Tibial nerve (tissue), 4 donors: ENCODE data around the gene FGD4. TPM values are rescaled to one million over a fixed set of nuclear protein-coding genes. Genes with fewer than 3 reads are reported as not detected.

Source experiments
- DNase-seq, 2 donors: peaks; one replicate each; pipeline ENCODE4 v3.0.0-alpha.2; 2019; ENCODE audit warnings: low spot score in 2 of 2
- H3K27ac ChIP-seq, 4 donors: fragments of 200-600 bp; sonication (generic) in 3 of 4; one replicate each; pipeline ENCODE4 v1.5.1; 2017 to 2019; ENCODE audit warnings: mild to moderate bottlenecking in 1 of 4
- H3K27me3 ChIP-seq, 2 donors: fragments of 200-600 bp; sonication (generic) in 1 of 2; one replicate each; pipeline versions ENCODE4 v1.5.1 to v1.6.0; 2017 to 2019
- H3K36me3 ChIP-seq, 3 donors: fragments of 200-600 bp; sonication (generic); one replicate each; pipeline ENCODE4 v1.5.1; 2018 to 2019
- H3K4me1 ChIP-seq, 4 donors: fragments of 200-600 bp; sonication (generic) in 3 of 4; one replicate each; pipeline ENCODE4 v1.5.1; 2017 to 2019
- H3K4me3 ChIP-seq, 4 donors: fragments of 200-600 bp; sonication (generic) in 3 of 4; one replicate each; pipeline ENCODE4 v1.5.1; 2017 to 2019; ENCODE audit warnings: mild to moderate bottlenecking in 1 of 4, moderate library complexity in 1 of 4
- H3K9me3 ChIP-seq, 4 donors: fragments of 200-600 bp; sonication (generic) in 3 of 4; one replicate each; pipeline ENCODE4 v1.5.1; 2017 to 2019
- CTCF ChIP-seq, 5 experiments: fragments of 200-600 bp in 3 of 5; fragments of 450-650 bp in 2 of 5; sonication (generic) in 3 of 5; IDR thresholded peaks; one replicate each; pipeline ENCODE4 v1.5.1; 2016 to 2019; ENCODE audit warnings: antibody characterized with exemption in 5 of 5, mild to moderate bottlenecking in 3 of 5, moderate library complexity in 2 of 5
- EP300 ChIP-seq, 2 donors: sonication (generic); formaldehyde crosslinking; IDR thresholded peaks; one replicate each; pipeline ENCODE4 v1.6.1; 2017; ENCODE audit warnings: antibody characterized with exemption in 2 of 2, mild to moderate bottlenecking in 1 of 2
- POLR2A ChIP-seq, 2 donors: fragments of 450-650 bp; IDR thresholded peaks; one replicate each; pipeline ENCODE4 v1.6.1; 2017; ENCODE audit warnings: antibody characterized with exemption in 2 of 2, mild to moderate bottlenecking in 2 of 2, moderate library complexity in 2 of 2
- WGBS, 2 donors: methylation state at CpG; one replicate each; pipeline ENCODE4 v1.1.5; 2018; 5-methylcytosine and 5-hydroxymethylcytosine counted together
- total RNA-seq, 4 donors: library from RNA; depleted of rRNA; stranded (reverse); fragments of >200 nt; gene quantifications; one replicate each; pipeline ENCODE4 v1.1.0, GENCODE V29; 2016

The FGD4 gene
- total RNA-seq, 4 donors from 2014 or later: 78.3 to 102 (median 84.2) TPM

DNA sequence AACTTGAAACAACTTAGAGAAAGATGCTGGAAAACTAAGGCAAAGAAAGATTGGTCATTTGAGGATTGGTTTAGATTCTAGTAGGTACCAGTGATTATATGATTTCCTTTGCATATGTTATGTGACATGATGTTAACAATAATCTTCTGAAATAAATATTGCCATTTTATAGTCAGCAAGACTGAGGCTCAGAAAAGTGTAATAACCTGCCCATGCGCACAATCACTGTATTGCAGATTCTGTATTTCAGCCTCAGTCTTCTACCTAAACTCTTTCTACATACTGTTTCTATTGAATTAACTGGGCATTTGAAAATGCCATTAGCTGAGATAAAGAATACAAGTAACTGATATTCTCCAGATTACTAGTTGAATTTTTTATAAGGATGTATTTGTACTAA is 61.3 kb downstream of the FGD4 start:
- Histone ChIP-seq H3K36me3 (no peaks in the 10 kb centered on the region), H3K4me1 (peaks cover 0 to 23% (median 13%) of the 10 kb centered on the region in 4 donors), H3K27ac (no peak overlapping the region), H3K4me3 (no peak overlapping the region), H3K27me3 (no peaks in the 10 kb centered on the region), H3K9me3 (no peaks in the 10 kb centered on the region)
- WGBS, 2 donors: 98 to 100% methylated on average over 1 of the region's 1 CpG
- no peak for DNase-seq
- TF ChIP-seq POLR2A (IDR thresholded peaks at IDR 0.05): no peak
- TF ChIP-seq CTCF (IDR thresholded peaks at IDR 0.05): no peak
- no peak for TF ChIP-seq EP300 (IDR thresholded peaks at IDR 0.05)

DNA sequence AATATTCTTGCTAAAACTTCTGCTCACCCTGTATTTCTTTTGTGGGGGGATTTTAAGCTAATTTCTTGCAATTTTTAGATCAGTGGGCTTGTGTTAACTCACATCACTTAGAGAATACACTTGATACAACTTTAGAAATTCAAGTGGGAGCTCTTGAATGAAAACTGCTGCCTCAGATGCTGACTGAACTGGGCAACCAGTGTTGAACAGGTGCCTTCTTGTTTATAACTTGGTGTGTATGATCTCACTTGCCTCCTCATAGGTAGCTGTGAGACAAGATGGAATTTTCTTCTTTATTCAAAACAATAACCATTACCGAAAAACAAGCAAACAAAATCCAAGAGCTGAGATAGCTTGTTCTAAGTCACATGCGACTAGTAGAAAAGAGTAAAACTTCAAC is 63.5 kb downstream of the FGD4 start:
- TF ChIP-seq EP300 (IDR thresholded peaks at IDR 0.05): no peak
- Histone ChIP-seq H3K4me3 (no peak overlapping the region), H3K4me1 (peaks cover 0 to 2% (median under 1%) of the 10 kb centered on the region in 4 donors), H3K36me3 (no peaks in the 10 kb centered on the region), H3K9me3 (no peaks in the 10 kb centered on the region), H3K27me3 (no peaks in the 10 kb centered on the region), H3K27ac (no peak overlapping the region)
- WGBS, 2 donors: 89 to 94% methylated on average over 2 of the region's 2 CpGs
- DNase-seq: no peak

- 94 to 95% methylated on average over 1 of the region's 1 CpG for WGBS, 2 donors
- TF ChIP-seq CTCF (IDR thresholded peaks at IDR 0.05) (no peak), EP300 (IDR thresholded peaks at IDR 0.05) (no peak), POLR2A (IDR thresholded peaks at IDR 0.05) (no peak)
Measured at GRCh38 chr12:32466187-32466586, 66.8 kb downstream of the FGD4 start.

GRCh38 chr12:32466986-32467711 is 67.8 kb downstream of the FGD4 start:
- Histone ChIP-seq H3K4me3 (no peak overlapping the region), H3K4me1 (no peaks in the 10 kb centered on the region), H3K27ac (no peak overlapping the region), H3K27me3 (no peaks in the 10 kb centered on the region), H3K9me3 (no peaks in the 10 kb centered on the region), H3K36me3 (no peaks in the 10 kb centered on the region)
- TF ChIP-seq CTCF (IDR thresholded peaks at IDR 0.05): no peak
- TF ChIP-seq EP300 (IDR thresholded peaks at IDR 0.05): no peak
- no peak for TF ChIP-seq POLR2A (IDR thresholded peaks at IDR 0.05)
- DNase-seq: no peak
- 64 to 71% methylated on average over 2 of the region's 2 CpGs for WGBS, 2 donors

More at GRCh38 chr12:32466187-32466586, 66.8 kb downstream of the FGD4 start:
- Histone ChIP-seq H3K9me3 (no peaks in the 10 kb centered on the region), H3K27ac (no peak overlapping the region), H3K36me3 (no peaks in the 10 kb centered on the region), H3K27me3 (no peaks in the 10 kb centered on the region), H3K4me1 (no peaks in the 10 kb centered on the region), H3K4me3 (no peak overlapping the region)
- DNase-seq: no peak

DNA sequence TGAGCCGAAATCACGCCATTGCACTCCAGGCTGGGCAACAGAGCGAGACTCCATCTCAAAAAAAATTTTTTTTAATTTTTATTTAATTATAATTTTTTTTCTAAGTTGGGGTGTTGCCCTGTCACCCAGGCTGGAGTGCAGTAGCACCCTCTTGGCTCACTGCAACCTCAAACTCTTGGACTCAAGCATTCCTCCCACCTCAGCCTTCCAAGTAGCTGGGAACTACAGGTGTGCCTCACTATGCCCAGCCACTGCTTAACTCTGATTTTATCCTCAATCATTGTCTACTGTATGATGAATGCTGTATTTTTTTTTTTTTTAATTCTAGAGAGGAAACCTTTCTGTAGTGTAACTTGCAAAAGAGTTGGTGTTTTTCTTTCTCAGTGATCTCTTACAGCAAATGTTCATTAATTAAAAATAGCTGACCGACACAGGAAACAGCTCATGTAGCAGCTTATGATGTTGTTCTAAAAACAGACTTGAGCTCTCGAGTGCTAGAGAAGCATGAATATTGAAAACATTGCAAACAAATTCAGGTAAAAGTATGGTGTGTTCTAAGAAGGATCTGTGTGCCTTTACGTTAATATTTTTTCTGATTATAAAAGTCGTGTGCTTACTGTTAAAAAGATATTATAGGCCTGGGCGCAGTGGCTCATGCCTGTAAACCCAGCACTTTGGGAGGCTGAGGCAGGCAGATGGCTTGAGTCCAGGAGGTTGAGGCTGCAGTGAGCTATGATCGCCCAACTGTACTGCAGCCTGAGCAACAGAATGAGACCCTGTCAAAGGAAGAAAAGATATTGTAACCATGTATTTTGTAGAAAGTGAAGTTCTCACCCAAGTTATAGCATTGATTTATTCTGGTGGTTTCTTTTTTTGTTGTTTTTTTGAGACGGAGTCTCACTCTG is 68.9 kb downstream of the FGD4 start:
- Histone ChIP-seq H3K9me3 (no peaks in the 10 kb centered on the region), H3K4me3 (no peak overlapping the region), H3K27me3 (no peaks in the 10 kb centered on the region), H3K36me3 (no peaks in the 10 kb centered on the region), H3K27ac (no peak overlapping the region), H3K4me1 (no peaks in the 10 kb centered on the region)
- no peak for DNase-seq
- no peak for TF ChIP-seq EP300 (IDR thresholded peaks at IDR 0.05)
- TF ChIP-seq CTCF (IDR thresholded peaks at IDR 0.05): no peak
- TF ChIP-seq POLR2A (IDR thresholded peaks at IDR 0.05): no peak
- WGBS, 2 donors: 70 to 82% methylated on average over 10 of the region's 10 CpGs
